ENCODE measurements around the gene ZFPL1. TPM values are rescaled to one million over a fixed set of nuclear protein-coding genes. Genes with fewer than 3 reads are reported as not detected.
A peak's percentile ranks its signal among the peaks of the same experiment; 100 is the strongest.

Gene ZFPL1
- total RNA-seq, result 10 to 100 TPM; 25.2 to 27.4 TPM

GRCh38 chr11:65083834-65084597 lies at the start of gene ZFPL1, which contains the start of gene CDCA5:
TSS of gene ZFPL1 (plus strand) at chr11:65084222. CDS start at chr11:65084699, 477 bp downstream.
TSS of gene CDCA5 (minus strand) at chr11:65084040. CDS start at chr11:65083978, 62 bp downstream.
- peak; percentile 97 for DNase-seq
- H3K36me3 Mint-ChIP-seq, result peaks cover 40% of the 10 kb centered on the region
- H3K9me3 Mint-ChIP-seq, result no peaks in the 10 kb centered on the region
- peaks cover 4% of the 10 kb centered on the region for H3K27me3 Mint-ChIP-seq
- peaks cover 34% of the 10 kb centered on the region for H3K4me1 Mint-ChIP-seq
- peak within 1 kb of the TSS; percentile 97 for H3K4me3 Mint-ChIP-seq
- H3K27ac Mint-ChIP-seq, result peak within 1 kb of the TSS; percentile 98

- Mint-ChIP-seq H3K36me3 (peaks cover 1% of the 10 kb centered on the region), H3K4me1 (no peaks in the 10 kb centered on the region)
Measured at GRCh38 chr11:65034423-65034822, 49.6 kb upstream of the ZFPL1 start.

GRCh38 chr11:65035579-65035978 lies 48.4 kb upstream of the ZFPL1 start:
- H3K4me1 Mint-ChIP-seq, result peaks cover 2% of the 10 kb centered on the region
- H3K36me3 Mint-ChIP-seq, result peaks cover 1% of the 10 kb centered on the region
- no peaks in the 10 kb centered on the region for H3K9me3 Mint-ChIP-seq

More at GRCh38 chr11:65034423-65034822, 49.6 kb upstream of the ZFPL1 start:
- H3K4me3 Mint-ChIP-seq, result no peak overlapping the region
- no peak for DNase-seq
- no peaks in the 10 kb centered on the region for H3K27me3 Mint-ChIP-seq
- no peaks in the 10 kb centered on the region for H3K9me3 Mint-ChIP-seq
- no peak overlapping the region for H3K27ac Mint-ChIP-seq

GRCh38 chr11:65036931-65037330 lies 47.1 kb upstream of the ZFPL1 start:
- Mint-ChIP-seq H3K9me3 (no peaks in the 10 kb centered on the region), H3K27me3 (no peaks in the 10 kb centered on the region), H3K4me3 (no peak overlapping the region), H3K4me1 (peaks cover 5% of the 10 kb centered on the region), H3K27ac (no peak overlapping the region), H3K36me3 (no peaks in the 10 kb centered on the region)
- no peak for DNase-seq

More at GRCh38 chr11:65035579-65035978, 48.4 kb upstream of the ZFPL1 start:
- no peak for DNase-seq
- no peak overlapping the region for H3K4me3 Mint-ChIP-seq
- no peak overlapping the region for H3K27ac Mint-ChIP-seq
- H3K27me3 Mint-ChIP-seq, result no peaks in the 10 kb centered on the region

GRCh38 chr11:65040520-65040846 lies 43.5 kb upstream of the ZFPL1 start:
- Mint-ChIP-seq H3K36me3 (peaks cover 11% of the 10 kb centered on the region), H3K9me3 (no peaks in the 10 kb centered on the region), H3K4me1 (peaks cover 11% of the 10 kb centered on the region), H3K27ac (peak overlapping the region; percentile 93), H3K27me3 (no peaks in the 10 kb centered on the region), H3K4me3 (peak overlapping the region; percentile 83)
- no peak for DNase-seq

- no peaks in the 10 kb centered on the region for H3K27me3 Mint-ChIP-seq
- peak; percentile 93 for DNase-seq
- H3K9me3 Mint-ChIP-seq, result no peaks in the 10 kb centered on the region
- H3K36me3 Mint-ChIP-seq, result peaks cover 11% of the 10 kb centered on the region
- peaks cover 11% of the 10 kb centered on the region for H3K4me1 Mint-ChIP-seq
- H3K27ac Mint-ChIP-seq, result peak within 1 kb of the TSS; percentile 93
- peak within 1 kb of the TSS; percentile 88 for H3K4me3 Mint-ChIP-seq
Measured at GRCh38 chr11:65040847-65041622, 43.0 kb upstream of the ZFPL1 start, which contains the start of gene SAC3D1. TSS of gene SAC3D1 (plus strand) at chr11:65041210. CDS start at chr11:65041293, 83 bp downstream.

GRCh38 chr11:65042891-65043290 lies 41.1 kb upstream of the ZFPL1 start:
- Mint-ChIP-seq H3K4me1 (peaks cover 24% of the 10 kb centered on the region), H3K27me3 (no peaks in the 10 kb centered on the region), H3K9me3 (no peaks in the 10 kb centered on the region), H3K36me3 (peaks cover 11% of the 10 kb centered on the region), H3K27ac (no peak overlapping the region), H3K4me3 (peak overlapping the region; percentile 88)
- no peak for DNase-seq

GRCh38 chr11:65043881-65044501 lies 40.0 kb upstream of the ZFPL1 start:
- no peak overlapping the region for H3K27ac Mint-ChIP-seq
- H3K4me3 Mint-ChIP-seq, result no peak overlapping the region
- H3K9me3 Mint-ChIP-seq, result no peaks in the 10 kb centered on the region
- no peak for DNase-seq
- peaks cover 11% of the 10 kb centered on the region for H3K36me3 Mint-ChIP-seq
- peaks cover 27% of the 10 kb centered on the region for H3K4me1 Mint-ChIP-seq
- H3K27me3 Mint-ChIP-seq, result no peaks in the 10 kb centered on the region

GRCh38 chr11:65045061-65045460 lies 39.0 kb upstream of the ZFPL1 start:
- Mint-ChIP-seq H3K9me3 (no peaks in the 10 kb centered on the region), H3K36me3 (peaks cover 11% of the 10 kb centered on the region), H3K27ac (no peak overlapping the region), H3K27me3 (no peaks in the 10 kb centered on the region), H3K4me1 (peaks cover 27% of the 10 kb centered on the region), H3K4me3 (no peak overlapping the region)
- DNase-seq, result no peak

- Mint-ChIP-seq H3K36me3 (peaks cover 11% of the 10 kb centered on the region), H3K27ac (no peak overlapping the region), H3K4me3 (no peak overlapping the region), H3K9me3 (no peaks in the 10 kb centered on the region), H3K4me1 (peaks cover 25% of the 10 kb centered on the region), H3K27me3 (no peaks in the 10 kb centered on the region)
- no peak for DNase-seq
Measured at GRCh38 chr11:65045728-65046127, 38.3 kb upstream of the ZFPL1 start.

- peak; percentile 32 for DNase-seq
- no peaks in the 10 kb centered on the region for H3K9me3 Mint-ChIP-seq
- H3K4me1 Mint-ChIP-seq, result peaks cover 17% of the 10 kb centered on the region
- peaks cover 5% of the 10 kb centered on the region for H3K36me3 Mint-ChIP-seq
- peak overlapping the region; percentile 76 for H3K4me3 Mint-ChIP-seq
- peak overlapping the region; percentile 67 for H3K27ac Mint-ChIP-seq
- H3K27me3 Mint-ChIP-seq, result no peaks in the 10 kb centered on the region
Measured at GRCh38 chr11:65047581-65048422, 36.2 kb upstream of the ZFPL1 start.

- no peak overlapping the region for H3K4me3 Mint-ChIP-seq
- H3K36me3 Mint-ChIP-seq, result no peaks in the 10 kb centered on the region
- H3K4me1 Mint-ChIP-seq, result peaks cover 29% of the 10 kb centered on the region
- H3K27me3 Mint-ChIP-seq, result no peaks in the 10 kb centered on the region
- H3K27ac Mint-ChIP-seq, result no peak overlapping the region
- no peaks in the 10 kb centered on the region for H3K9me3 Mint-ChIP-seq
- DNase-seq, result no peak
Measured at GRCh38 chr11:65051398-65051858, 32.6 kb upstream of the ZFPL1 start.

- Mint-ChIP-seq H3K27ac (peak overlapping the region; percentile 30), H3K4me1 (peaks cover 15% of the 10 kb centered on the region), H3K4me3 (peak overlapping the region; percentile 42), H3K9me3 (no peaks in the 10 kb centered on the region), H3K36me3 (no peaks in the 10 kb centered on the region), H3K27me3 (no peaks in the 10 kb centered on the region)
- no peak for DNase-seq
Measured at GRCh38 chr11:65053827-65054508, 30.1 kb upstream of the ZFPL1 start.

GRCh38 chr11:65055538-65055937 lies 28.5 kb upstream of the ZFPL1 start:
- no peak for DNase-seq
- Mint-ChIP-seq H3K9me3 (no peaks in the 10 kb centered on the region), H3K27ac (no peak overlapping the region), H3K27me3 (no peaks in the 10 kb centered on the region), H3K36me3 (no peaks in the 10 kb centered on the region), H3K4me1 (peaks cover 15% of the 10 kb centered on the region), H3K4me3 (no peak overlapping the region)
